Retina (tissue), 1 donor: Measurements from ENCODE around the gene GRIA1.
A peak's percentile ranks its signal among the peaks of the same experiment; 100 is the strongest.
"Not testable (repeated sequence)": the region's sequence is repeated elsewhere in the genome, so short reads cannot be mapped to it uniquely, and the experiment has no call there.

Experiments
- DNase-seq: peaks from one replicate; pipeline ENCODE4 v3.0.0-alpha.2; 2016

Gene GRIA1

GRCh38 chr5:153671653-153672346 lies 181.3 kb downstream of the GRIA1 start:
- DNase-seq, result no peak

GRCh38 chr5:153672347-153673090 lies 182.0 kb downstream of the GRIA1 start:
- DNase-seq, result no peak

GRCh38 chr5:153674356-153674755 lies 183.9 kb downstream of the GRIA1 start:
- no peak for DNase-seq

GRCh38 chr5:153676406-153676805 lies 185.9 kb downstream of the GRIA1 start:
- no peak for DNase-seq

- no peak for DNase-seq
Measured at GRCh38 chr5:153676821-153677220, 186.4 kb downstream of the GRIA1 start.

GRCh38 chr5:153678617-153679329 lies 188.3 kb downstream of the GRIA1 start:
- DNase-seq, result no peak

GRCh38 chr5:153690236-153690635 lies 199.8 kb downstream of the GRIA1 start:
- peak; percentile 4 for DNase-seq

GRCh38 chr5:153696256-153696655 lies 205.8 kb downstream of the GRIA1 start:
- no peak for DNase-seq

GRCh38 chr5:153699035-153699434 lies 208.6 kb downstream of the GRIA1 start:
- no peak for DNase-seq

GRCh38 chr5:153700940-153701339 lies 210.5 kb downstream of the GRIA1 start:
- DNase-seq, result no peak

GRCh38 chr5:153702265-153702664 lies 211.8 kb downstream of the GRIA1 start:
- DNase-seq, result no peak

GRCh38 chr5:153704110-153704509 lies 213.6 kb downstream of the GRIA1 start:
- DNase-seq, result no peak

- no peak for DNase-seq
Measured at GRCh38 chr5:153707626-153708025, 217.2 kb downstream of the GRIA1 start.

GRCh38 chr5:153711755-153712154 lies 221.3 kb downstream of the GRIA1 start:
- no peak for DNase-seq

GRCh38 chr5:153712946-153713345 lies 222.5 kb downstream of the GRIA1 start:
- no peak for DNase-seq

GRCh38 chr5:153713943-153714342 lies 223.5 kb downstream of the GRIA1 start:
- DNase-seq, result peak; percentile 20

GRCh38 chr5:153714798-153715197 lies 224.3 kb downstream of the GRIA1 start:
- DNase-seq, result no peak

GRCh38 chr5:153717287-153717686 lies 226.8 kb downstream of the GRIA1 start:
- no peak for DNase-seq

- no peak for DNase-seq
Measured at GRCh38 chr5:153718713-153719112, 228.2 kb downstream of the GRIA1 start.

- DNase-seq, result no peak
Measured at GRCh38 chr5:153719324-153719723, 228.9 kb downstream of the GRIA1 start.

GRCh38 chr5:153723022-153723610 lies 232.6 kb downstream of the GRIA1 start:
- DNase-seq, result not testable (repeated sequence)

- DNase-seq, result no peak
Measured at GRCh38 chr5:153742060-153742459, 251.6 kb downstream of the GRIA1 start.

GRCh38 chr5:153744751-153745150 lies 254.3 kb downstream of the GRIA1 start:
- DNase-seq, result no peak
